GM19372 (cell line): ENCODE measurements around the gene TMPRSS5.
A peak's percentile ranks its signal among the peaks of the same experiment; 100 is the strongest.
"Not testable (repeated sequence)": the region's sequence is repeated elsewhere in the genome, so short reads cannot be mapped to it uniquely, and the experiment has no call there.

Source experiments
- ATAC-seq: cut with Tn5 transposase; IDR thresholded peaks from one replicate; pipeline ENCODE4 v1.9.1; 2021; ENCODE audit warnings: mild to moderate bottlenecking, low read depth, moderate library complexity; ENCODE audit not compliant: unreplicated experiment

The TMPRSS5 gene

DNA sequence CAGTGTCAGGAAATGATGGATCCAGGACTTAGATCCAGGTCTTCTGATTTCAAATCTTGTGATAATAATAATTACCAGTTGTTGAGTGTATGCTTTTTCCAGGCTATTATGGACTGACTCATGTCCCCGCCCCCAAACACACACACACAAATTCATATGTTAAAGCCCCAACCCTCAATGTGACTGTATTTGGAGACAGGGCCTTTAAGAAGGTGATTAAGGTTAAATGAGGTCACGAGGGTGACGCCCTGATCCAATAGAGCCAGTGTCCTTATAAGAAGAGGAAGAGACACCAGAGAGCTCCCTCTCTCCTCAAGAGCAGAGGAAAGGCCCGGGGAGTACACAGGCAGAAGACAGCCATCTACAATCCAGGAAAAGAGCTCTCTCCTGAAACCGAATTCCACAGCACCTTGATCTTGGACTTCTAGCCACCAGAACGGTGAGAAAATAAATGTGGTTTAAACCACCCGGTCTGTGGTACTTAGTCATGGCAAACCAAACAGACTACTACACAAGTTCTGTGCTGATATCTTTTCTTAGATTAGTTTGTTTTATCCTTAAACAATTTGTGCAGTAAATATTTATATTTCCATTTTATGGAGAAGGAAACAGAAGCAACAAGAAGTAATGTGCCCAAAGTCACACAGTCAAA is 8.2 kb downstream of the TMPRSS5 start:
- no peak for ATAC-seq

DNA sequence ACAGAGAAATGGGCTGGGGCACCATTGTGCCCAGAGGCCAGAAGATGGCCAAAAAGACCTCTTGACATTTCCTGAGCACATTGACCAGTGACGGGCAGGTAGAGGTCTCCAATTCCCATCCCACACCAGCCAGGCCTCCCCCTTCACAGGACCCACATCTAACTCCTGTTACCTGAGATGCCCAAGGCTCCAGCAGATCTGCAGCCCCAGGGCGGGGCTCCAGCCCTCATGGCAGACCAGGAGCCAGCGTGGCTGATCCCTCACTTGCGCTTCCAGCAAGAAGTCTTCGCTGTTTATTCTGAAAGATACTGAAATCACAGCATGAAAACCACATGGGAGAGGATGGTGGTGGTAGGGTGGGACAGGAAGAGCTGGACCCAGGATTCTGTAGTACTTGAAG is 9.0 kb downstream of the TMPRSS5 start:
- no peak for ATAC-seq

DNA sequence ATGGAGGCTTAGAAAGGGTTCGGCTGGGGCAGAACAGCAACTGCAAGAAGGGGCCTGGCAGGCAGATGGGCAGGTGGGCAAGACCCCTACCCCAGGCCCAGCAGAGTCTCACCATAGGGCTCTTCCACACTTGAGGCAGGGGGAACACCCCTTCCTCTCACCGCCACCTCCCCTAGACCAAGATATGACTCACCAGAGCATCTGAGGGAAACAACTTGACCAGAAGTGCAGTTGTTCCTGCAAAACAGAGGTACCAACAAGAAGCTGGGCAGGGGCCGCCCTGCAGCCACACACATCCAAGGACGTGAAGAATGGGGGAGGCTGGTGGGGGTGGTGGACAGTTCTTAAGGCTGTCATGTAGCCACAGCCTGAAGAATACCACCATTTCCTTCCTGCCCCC is 10.9 kb downstream of the TMPRSS5 start:
- ATAC-seq = no peak

DNA sequence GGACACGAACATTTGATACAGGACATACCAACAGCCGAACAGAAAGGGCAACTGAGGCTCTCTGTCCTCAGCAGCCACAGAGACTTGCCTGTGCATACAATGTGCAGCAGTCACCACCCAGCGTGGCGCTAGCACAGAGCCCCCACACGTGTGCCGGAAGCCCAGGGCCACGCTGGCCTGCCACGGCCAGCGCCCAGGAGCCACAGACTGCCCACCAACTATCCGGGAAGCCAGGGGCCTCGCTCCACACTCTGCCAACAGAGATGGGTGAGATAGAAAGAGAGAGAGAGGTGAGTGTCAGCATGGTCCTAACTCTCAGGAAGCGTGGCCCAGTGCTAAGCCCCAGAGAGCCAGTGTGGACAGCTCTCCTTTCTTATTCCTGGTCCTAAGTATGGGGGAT is 11.7 kb downstream of the TMPRSS5 start:
- no peak for ATAC-seq

DNA sequence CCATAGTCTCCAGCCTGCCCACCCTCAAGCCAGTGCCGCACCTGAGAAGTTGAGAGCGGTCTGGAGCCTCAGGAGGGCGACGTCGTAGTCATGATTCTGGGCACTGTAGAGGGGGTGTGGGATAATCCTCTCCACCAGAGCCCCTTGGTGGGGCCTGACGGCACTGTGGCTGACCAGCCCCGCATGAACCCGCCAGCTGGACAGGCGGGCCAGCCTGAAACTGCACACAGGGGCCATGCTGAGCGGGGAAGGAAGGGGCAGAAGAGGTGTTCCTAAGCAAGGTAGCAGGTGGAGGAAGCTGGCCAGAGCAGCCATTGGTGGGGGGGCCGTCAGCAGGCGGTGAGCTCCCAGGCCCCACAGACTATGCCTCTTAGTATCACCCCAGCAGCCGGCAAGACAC is 13.1 kb downstream of the TMPRSS5 start:
- ATAC-seq = no peak

DNA sequence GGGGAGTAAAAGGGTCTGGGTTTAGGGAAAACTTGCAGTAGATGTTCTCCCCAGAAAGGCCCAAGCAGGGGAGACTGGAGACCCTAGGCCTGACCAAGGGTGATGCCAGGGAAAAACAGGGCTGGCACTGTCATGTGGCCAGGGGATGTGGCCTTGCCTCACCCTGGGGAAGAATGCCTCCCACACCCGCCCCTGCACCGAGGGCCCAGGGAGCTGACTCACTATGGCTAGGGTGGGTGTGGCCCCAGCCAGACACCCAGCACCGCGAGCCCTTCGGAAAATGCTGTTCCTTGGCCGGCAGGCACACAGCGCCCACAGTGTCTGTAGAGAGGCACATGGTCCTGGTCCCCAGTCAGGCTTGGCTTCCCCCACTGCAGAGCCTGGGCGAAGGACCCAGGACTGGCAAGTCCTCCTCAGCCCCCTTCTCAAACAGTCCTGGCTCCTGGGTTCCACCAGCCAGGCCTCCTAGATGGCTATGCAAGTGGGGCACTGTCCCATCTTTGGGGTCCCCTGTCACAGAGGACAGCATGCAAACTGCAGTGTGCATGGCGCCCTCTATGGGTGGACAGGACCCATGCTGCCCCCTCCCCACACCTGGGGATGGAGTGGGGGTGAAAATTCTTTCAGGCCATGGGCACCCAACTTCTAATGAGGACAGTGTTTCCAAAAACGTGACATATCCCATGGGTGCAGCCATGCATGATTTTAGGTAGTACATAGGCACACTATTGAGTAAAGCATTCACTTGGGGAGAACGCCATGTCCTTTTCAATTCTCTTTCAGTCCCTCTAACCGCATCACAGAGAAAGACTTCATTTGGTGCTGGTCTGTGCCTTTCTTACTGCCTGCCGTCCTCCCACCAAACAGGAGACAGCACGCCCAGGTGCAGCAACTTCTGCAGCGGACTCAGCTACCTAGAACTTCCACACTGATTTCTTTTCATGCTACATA is 15.2 kb downstream of the TMPRSS5 start:
- ATAC-seq = no peak

DNA sequence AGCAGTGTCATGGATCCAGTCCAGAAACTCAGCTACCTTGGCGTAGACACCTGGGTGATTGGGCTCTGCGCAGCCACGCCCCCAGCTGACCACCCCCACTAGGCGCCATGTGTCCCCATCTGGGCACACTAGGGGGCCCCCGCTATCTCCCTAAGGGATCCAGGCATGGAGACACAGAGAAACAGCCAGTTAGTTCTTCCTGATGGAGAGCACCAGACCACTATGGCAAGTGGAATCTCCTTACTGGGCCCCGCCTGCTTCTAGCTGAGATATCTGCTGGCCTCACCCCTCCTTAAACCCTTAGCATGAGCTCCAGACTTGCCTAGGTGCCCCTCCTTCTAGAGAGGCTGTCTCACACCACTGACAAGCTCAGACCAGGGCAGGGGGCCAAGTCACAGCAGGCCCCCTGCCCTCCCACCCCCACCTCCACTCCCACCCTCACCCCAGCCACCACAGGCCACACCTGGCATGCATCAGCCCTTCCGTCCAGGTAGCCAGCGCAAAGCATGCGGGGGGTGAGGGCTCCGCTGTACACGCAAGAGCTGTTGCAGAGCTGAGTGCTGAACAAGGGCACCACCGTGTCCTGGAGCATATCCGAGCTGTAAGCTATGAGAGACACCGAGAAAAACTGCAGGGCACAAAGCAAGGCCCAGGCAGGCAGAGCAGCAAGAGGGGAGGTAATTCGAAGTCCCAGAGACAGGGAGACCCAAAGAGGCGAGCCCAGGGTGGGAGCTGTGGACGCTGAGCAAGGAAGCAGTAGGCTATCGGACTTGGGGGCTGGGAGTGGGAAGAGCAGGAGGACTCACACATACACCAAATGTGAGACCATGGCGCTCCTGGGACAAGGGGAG is 16.1 kb downstream of the TMPRSS5 start:
- ATAC-seq = no peak

DNA sequence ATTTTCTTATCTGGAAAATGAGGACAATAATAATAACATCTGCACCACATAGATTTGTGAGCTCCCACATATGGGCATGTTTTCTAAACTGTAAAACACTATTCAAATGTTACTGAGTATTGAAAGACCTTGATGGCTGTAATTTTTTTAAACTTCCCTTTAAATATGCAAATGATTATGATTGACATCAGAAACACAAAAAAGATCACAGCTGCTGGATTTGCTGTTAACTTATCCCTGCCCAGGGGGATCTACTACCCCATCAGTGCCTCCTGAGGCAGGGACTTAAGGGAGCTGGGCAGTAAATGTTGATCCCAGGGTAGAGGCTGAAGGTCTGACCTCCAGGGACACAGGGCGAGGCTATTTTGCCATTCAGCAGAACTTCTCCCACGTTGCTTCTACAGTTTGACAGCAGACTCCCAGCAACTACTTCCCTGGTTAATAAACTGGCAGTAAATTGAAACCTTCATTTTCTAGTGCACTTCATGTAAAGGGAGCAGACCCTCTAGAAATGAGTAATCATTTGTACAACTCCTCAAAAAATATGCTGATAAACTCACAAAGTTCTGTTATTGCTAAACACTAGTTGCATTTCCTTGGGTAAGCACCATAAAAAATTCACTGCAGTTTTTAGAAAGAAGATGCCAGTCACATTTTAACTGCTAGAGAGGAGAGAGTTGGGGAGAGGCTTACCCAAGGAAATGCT is 20.3 kb downstream of the TMPRSS5 start:
- ATAC-seq = no peak

DNA sequence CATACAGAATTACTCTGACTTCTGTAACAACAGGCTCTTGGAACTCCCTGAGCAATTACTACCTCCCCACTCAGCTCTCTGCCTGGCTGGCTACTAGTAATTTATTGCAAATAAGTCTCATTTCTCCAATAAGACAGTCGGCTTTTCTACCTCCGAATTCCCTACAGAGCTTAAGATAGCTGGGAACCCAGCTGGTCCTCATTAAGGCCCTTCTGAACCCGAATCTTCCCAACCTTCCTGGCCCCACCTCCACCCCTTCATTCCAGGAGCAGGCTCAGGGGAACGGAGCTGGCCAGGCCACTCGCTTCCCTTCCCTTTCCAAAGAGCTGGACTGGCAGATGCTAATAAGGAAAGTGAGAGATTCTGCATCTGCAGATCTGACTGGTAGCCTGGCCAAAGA is 21.6 kb downstream of the TMPRSS5 start:
- ATAC-seq = no peak

DNA sequence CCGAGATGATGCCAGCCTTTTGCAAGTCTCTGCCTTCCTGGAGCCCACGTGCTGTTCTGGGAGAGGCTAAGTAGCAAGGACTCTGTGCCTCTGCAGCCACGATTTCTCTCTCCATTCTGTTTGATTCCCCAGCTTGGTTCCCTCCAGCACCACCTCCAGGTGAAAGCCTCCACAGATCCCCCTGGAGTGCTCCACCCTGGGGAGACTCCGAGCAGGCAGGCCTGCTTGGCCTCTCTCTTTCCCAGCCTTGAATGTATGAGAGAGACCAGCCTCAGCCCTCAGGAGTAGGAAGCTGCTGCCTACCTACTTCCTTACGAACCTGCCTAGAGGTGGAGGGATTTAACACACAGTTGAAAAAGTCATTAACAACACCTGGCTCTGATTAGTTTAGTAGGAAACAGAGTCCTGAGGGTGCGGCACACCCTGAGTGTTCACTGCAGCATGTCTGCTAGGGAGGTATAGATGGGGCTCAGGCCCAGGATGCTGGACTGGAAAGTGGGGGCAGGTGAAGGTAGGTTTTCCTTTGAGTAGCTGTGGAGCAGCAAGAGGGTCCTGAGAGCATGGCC is 22.5 kb downstream of the TMPRSS5 start:
- no peak for ATAC-seq

DNA sequence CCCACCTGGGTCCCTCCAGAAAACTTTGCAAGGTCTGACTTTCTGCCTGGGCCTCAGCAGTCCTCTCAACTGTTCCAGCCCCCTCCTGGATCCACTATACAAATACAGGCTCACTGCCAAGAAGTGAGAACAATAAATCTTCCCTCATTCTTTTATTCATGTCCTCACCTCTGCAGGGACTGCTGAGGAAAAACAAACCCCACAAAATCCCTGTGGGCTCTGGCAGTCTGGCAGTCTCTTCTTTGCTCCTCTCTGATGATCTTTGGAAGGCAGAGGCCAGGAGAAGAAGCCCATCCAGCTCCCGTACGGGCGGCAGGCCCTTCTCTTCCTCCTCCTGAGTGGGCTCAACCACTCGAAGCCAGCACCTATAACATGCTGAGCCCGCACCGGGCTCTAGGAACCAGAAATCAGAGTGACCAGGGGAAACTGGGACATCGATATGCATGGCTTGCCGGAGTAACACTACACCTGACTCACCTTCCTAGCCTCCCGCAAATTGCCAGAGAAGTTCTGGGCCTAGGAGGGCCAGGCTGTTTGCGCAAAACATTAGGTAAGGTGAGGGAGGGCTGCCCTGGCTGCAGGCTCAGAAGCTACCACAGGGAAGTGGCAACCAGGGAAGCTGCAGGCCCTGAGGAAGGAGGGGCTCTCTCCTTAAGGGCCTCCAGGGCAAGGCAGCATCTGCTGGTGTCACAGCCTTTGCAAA is 24.2 kb downstream of the TMPRSS5 start:
- ATAC-seq = no peak

DNA sequence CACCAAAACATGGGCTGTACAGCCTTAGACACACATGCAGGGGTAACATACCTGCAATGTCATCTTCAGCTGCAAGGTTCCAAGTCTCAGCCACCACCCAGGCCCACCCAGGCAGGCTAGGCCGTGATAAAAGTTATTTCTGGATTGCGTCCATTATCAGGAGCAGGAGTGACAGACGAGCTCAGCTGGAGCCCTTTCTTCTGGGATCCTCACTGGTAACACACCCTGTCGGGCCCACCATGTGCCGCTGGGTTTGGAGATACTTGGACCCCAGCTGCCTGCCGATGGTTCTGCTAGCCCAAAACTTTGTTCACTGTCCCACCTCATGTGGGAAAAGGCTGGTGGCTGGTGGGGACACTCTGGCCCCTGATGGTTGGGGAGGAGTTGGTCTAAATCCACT is 24.8 kb downstream of the TMPRSS5 start:
- ATAC-seq = no peak

DNA sequence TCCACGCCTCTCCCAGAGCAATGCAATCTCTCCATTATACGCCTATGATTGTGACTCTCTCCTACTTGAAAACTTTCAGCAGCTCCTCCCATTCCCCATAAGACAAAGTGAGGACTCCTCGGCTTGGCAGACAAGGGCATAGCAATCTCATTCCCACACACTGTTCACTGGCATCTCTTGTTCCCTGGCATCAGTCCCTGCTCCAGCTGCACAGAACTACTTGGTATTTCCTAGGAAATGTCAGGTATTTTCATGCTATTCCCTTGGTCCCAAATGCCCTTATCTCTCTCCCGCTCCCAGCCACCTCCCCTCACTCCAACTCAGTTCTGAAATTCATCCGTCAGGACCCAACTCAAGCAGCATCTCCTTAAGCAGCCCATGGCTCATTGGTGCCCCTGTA is 28.4 kb downstream of the TMPRSS5 start:
- no peak for ATAC-seq

DNA sequence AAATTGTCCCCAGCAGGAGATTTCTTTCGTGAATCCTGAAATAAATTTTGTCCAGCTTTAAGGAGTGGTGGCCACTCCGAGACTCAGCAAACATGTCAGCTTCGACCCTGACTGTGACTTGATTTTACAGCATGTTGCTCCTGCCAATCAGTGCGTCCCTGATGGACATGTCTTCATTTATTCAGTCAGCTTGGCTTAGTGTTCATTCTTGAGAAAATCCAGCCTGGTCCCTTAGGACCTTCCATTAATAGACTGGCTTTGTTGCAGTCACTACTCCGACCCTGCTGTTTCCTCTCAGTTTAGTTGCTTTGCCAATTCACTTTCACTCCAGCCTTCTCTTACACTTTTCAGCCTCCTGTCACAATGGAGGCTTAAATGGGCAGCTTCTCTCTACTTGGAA is 30.5 kb downstream of the TMPRSS5 start:
- ATAC-seq = no peak

DNA sequence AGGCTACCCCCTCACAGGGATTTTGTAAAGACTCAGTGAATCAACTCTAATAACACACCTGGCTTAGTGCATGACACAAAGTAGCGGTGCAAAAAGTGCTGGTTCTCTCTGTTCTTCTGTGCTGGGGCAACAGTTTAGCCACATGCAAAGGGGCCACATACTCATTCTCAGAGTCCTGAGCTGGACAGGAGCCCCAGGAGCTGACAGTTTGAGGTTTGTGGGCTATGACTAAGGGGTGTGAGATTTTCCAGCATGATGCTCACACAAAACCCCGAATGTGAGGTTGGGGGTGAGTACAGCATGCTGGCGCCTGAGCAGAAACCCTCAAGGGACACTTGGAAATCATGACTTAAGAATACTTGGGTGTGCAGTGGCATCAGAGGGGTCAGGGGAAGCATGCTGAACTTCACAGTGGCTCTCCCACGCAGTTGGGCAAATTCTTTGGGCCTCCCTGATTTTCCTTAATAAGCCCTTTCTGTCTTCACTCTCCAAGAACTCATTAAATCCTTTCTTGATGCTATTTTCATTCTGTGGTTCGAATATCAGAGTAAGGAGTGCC is 31.0 kb downstream of the TMPRSS5 start:
- peak; percentile 86 for ATAC-seq

DNA sequence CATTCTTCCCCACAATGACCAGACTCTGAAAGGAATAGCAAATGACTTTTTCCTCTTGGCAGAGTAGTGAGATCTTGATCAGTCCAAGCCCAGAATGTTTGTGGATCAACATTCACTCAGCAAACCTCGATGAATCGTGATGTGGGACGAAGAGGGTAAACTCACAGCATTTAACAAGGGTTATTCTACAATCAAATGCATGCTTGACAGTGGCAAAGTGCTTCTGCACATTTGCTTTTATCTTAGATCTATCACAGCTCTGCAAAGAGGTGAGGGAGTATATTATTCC is 31.8 kb downstream of the TMPRSS5 start:
- ATAC-seq = no peak

DNA sequence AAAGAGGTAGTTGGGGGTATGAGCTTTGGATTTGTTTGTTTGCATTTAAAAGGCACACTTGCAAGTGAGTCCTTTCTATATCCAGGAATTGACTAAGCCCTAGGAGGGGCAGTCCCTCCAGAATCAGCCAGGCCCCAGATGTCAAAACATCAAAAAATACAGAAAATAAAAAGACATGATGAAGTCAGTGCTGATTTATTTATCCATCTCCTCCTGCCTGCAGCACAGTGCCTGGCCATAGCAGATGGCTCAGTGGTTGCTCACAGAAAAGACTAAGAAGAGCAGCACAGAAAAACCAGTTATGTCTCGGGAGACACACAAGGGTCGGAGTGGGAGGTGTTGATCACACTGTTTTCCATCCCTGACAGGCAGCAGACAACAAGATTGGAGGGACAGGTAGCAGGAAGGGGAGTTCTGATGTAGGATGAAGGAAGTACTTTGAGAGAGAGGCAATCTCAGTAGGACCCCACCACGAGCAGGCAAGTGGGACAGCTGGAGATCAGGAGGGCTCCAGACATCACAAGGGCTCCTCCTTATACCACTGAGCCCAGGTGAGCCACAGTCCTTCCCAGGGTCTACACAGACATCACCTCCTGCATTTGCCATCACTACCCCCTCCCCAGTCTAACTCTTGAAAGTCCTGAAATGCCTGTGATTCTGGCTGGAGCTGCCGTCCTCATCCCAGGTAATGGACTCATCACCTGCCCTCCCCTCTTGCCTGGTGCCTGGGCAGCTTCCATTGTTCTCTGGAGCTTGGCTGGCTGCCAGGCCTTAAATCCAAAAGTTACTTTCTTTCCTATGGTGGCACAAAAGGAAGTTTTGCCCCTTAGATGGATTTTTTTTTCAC is 32.3 kb downstream of the TMPRSS5 start:
- no peak for ATAC-seq

DNA sequence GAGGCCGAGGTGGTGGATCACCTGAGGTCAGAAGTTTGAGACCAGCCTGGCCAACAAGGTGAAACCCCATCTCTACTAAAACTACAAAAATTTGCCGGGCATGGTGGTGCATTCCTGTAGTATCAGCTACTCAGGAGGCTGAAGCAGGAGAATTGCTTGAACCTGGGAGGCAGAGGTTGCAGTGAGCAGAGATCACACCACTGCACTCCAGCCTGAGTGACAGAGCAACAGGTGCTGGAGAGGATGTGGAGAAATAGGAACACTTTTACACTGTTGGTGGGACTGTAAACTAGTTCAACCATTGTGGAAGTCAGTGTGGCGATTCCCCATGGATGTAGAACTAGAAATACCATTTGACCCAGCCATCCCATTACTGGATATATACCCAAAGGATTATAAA is 34.2 kb downstream of the TMPRSS5 start:
- not testable (repeated sequence) for ATAC-seq

DNA sequence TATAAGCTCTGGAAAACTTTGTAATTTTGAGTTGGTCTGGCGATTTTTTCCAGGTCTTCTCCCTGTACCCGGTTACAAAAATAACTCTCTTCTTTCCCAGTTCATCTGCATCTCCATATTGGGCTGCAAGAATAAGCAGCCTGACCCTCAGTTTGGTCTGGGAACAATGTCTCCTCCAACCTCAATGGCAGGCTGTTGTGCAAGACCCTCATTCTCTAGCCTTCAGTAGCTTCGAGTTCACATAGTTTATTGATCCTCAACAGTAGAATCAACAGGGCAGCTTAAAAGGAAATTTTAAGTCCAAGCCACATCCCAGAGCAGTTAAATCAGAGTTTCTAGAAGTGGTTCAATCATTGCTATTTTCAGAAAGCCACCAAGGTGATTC is 35.3 kb downstream of the TMPRSS5 start:
- ATAC-seq = no peak
